GM13977 (cell line): Measurements from ENCODE around the gene KRT71.

ENCODE experiments used
- DNase-seq: peaks from one replicate; pipeline ENCODE4 v3.0.0; 2012; ENCODE audit warnings: low spot score
- in situ Hi-C: fragments of 300-500 bp; cut with MboI; formaldehyde crosslinking; loops from one replicate; pipeline ENCODE4 v1.12.0; 2022; ENCODE audit warnings: low sequenced_read_pairs, low pct_unique_long_range_greater_than_20kb, mixed read lengths, inconsistent platforms; ENCODE audit not compliant: unreplicated experiment
- TF ChIP-seq, protein P1 (sequence below): IDR thresholded peaks from 2 replicates; pipeline ENCODE4 v1.5.1; 2012; ENCODE audit warnings: mild to moderate bottlenecking, control low read depth; ENCODE audit not compliant: insufficient read depth; ENCODE audit errors: extremely low read depth, missing control alignments

The KRT71 gene

DNA sequence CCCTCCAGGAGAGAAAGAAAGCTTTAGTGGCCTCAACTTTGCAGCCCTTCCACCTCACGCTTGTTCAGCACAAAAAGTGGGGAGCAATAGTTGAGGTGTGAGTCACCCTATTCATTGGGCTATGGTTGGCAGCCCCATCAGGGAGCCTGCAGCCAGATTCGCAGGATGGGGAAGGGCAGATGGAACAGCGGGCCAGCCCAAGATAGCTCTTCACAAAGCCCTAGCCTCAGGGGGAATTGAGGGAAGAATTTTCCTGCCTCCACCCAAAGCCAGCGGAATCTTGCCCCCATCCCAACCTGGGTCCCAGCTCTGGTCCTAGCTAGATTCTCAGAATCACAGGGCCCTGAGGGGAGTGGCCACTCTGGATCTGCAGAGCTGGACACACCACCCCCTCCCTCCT, 29.1 kb downstream of the KRT71 start:
- TF ChIP-seq, protein P1, sequence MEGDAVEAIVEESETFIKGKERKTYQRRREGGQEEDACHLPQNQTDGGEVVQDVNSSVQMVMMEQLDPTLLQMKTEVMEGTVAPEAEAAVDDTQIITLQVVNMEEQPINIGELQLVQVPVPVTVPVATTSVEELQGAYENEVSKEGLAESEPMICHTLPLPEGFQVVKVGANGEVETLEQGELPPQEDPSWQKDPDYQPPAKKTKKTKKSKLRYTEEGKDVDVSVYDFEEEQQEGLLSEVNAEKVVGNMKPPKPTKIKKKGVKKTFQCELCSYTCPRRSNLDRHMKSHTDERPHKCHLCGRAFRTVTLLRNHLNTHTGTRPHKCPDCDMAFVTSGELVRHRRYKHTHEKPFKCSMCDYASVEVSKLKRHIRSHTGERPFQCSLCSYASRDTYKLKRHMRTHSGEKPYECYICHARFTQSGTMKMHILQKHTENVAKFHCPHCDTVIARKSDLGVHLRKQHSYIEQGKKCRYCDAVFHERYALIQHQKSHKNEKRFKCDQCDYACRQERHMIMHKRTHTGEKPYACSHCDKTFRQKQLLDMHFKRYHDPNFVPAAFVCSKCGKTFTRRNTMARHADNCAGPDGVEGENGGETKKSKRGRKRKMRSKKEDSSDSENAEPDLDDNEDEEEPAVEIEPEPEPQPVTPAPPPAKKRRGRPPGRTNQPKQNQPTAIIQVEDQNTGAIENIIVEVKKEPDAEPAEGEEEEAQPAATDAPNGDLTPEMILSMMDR = no peak
- in situ Hi-C loops = no loop called here

DNA sequence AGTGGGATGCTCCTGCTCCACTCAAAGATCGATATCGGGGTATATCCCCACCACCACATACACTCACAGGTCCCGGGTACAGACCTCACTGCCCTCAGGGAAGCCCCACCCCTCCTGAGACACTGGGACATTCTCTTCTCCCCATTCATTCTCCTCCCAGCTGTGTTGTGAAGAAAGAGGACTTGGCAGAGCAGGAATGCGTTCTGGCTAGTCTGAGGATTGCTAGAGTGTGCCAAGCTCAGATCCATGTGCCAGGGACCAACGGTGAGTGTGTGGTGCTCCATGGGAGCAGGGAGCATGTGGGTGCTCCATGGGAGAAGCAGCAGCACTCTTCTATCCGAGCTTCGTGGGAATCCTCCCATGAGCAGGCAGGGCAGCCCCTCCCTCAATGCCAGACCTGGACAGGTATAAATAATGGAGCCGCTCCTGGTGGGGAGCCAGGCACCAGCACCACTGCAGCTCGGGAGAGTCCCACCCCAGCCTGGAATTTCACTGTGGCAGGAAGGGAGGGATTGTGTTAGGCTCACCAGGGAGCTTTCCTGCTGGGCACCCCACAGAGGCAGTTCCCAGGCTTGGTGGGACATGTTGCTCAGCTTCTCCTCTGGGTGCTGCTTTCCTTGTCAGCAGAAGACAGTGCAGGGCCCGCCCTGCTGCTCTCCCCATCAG, 30.5 kb downstream of the KRT71 start:
- TF ChIP-seq, protein P1 = no peak
- in situ Hi-C loops = no loop called here
- no peak for DNase-seq

More for the DNA sequence above, 29.1 kb downstream of the KRT71 start:
- no peak for DNase-seq

DNA sequence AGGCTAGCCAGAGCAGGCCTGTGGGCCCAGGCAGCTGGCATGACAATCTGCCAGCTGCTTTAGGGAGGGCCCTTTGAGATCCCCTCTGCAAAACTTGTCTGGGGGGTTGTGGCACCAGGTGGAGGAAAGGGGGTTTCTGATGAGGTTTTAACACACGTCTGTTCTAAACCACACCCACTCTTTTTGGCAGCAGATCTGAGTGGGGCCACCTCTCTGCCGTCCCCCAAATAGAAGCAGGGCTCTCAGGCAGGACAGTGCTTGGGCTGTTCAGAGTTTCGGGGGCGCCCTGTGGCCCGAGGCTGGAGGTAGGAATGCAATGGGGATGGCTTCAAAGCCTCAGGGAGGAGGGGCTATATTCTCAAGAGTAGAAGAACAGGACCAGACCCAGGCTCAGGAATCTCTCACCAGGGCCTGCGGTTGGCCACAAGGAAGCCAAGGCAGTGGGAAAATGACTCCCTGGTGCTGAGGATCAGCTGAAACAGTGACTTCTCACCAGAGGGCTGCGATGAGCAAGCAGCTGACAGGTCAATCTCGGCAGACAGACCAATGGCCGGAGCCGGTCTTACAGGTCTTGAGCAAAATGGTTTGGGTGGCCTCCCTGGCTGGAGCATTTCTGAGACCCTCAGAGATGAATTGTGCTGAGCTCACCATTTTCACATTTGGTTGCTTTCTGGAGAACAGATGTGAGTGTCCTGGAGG, 31.2 kb downstream of the KRT71 start:
- TF ChIP-seq, protein P1 = no peak
- in situ Hi-C loops = no loop called here
- DNase-seq = no peak

DNA sequence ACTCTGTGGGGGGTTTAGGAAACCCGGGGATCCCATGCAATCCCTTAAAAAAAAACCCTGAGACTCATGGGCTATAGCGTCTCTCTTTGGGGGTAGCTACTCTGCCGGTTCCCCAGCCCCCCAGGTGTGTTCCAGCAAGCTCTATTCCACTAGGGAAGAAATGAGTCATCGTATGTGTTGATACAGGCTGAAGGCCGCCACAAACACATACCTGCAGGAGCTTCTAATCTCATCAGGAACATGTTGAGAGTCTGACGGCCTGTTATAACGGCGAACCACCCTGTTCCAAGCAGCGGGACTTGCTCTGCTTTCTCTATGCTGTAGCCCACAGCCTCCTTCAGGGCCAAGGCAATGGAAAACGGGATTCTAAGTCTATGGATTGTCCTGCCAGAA, 31.8 kb downstream of the KRT71 start:
- DNase-seq = no peak
- TF ChIP-seq, protein P1 = no peak
- in situ Hi-C loops = no loop called here

DNA sequence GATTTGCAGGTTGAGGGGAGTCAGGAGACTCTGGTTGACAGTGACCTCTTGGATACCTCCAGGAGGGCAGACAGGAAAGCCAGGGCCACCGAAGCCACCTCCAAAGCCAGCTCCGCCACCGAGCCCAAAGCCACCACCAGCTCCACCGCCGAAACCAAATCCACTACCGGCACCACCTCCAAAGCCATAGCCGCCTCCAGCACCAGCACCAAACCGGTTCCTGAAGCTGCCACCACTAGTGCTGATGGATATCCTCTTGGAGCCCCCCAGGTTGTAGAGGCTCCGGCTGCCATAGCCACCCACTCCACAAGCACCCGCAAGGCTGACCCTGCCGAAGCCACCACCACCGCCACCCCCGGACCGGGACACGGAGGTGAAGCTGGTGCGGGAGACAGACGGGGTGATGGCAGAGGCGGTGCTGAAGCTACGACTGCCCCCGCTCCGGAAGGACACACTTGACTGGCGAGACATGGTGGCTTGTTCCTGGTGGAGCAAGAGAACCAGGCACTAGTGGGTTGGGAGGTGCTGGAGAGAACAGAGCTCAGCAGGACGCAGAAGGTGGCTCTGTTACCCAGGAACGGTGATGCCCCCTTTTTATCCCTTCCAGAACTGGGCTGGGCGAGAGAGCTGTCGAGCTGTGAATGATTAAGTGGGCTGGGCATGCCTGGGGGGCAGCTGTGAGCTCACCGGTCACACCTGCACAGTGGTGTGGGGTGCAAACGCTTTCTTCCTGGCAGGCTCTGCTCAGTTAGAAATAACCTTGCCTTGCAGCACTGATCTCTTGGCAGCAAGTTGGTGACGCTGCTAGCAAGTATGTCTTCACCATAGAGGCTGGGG, 32.9 kb downstream of the KRT71 start, which contains the start of gene KRT5:
TSS of gene KRT5 (minus strand) at position 569 of the 837 bp plus-strand sequence. CDS start at position 471, 98 bp downstream.
- TF ChIP-seq, protein P1 = no peak
- no peak for DNase-seq

DNA sequence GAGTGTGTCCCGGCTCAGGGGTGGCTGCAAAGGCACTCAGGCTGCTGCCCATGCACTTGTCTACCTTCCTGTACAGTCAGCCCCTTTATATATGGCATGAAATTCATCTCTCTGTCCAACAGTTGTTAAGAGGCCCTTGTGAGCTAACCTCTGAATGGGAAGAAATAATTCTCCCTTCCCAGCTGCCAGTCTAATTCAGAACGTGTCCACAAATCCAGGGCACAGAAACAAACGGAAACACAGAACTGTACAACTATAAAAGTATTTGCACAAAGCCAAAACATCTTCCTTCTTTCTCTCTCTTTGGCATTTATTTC, 33.6 kb downstream of the KRT71 start:
- no peak for DNase-seq
- in situ Hi-C loops = no loop called here
- TF ChIP-seq, protein P1 = no peak

More for the DNA sequence above, 32.9 kb downstream of the KRT71 start, which contains the start of gene KRT5:
- in situ Hi-C loops = no loop called here
